ENCODE measurements around the gene TEX13B. TPM values are rescaled to one million over a fixed set of nuclear protein-coding genes. Genes with fewer than 3 reads are reported as not detected.

The TEX13B gene
- total RNA-seq, 1 experiment from 2014 or later = not detected

- TF ChIP-seq ZNF274 (IDR thresholded peaks at IDR 0.05; ENCODE audit: low read depth, low read length) = no peak
- Histone ChIP-seq H3K9me2 (ENCODE audit: insufficient read depth) (no peaks in the 10 kb centered on the region), H4K20me1 (ENCODE audit: insufficient read depth) (no peaks in the 10 kb centered on the region), H3K79me2 (ENCODE audit: insufficient read depth, low read length) (no peaks in the 10 kb centered on the region), H3K4me3 (replicated peaks in 1 of 2; ENCODE audit: low read depth in 1 of 2, low read length in 2 of 2) (no peak overlapping the region), H3K36me3 (ENCODE audit: control insufficient read depth in 1 of 2, insufficient read depth in 2 of 2, low read length in 2 of 2) (no peaks in the 10 kb centered on the region), H3K27me3 (ENCODE audit: insufficient read depth, low read length) (no peaks in the 10 kb centered on the region), H3K27ac (ENCODE audit: low read depth, low read length) (no peak overlapping the region), H3K4me2 (ENCODE audit: low read length) (no peak overlapping the region), H2AFZ (ENCODE audit: low read depth, low read length, poor library complexity, severe bottlenecking) (no peak overlapping the region), H3K9ac (ENCODE audit: low read length) (no peak overlapping the region), H3K4me1 (ENCODE audit: control insufficient read depth in 1 of 2, insufficient read depth in 2 of 2, low read length in 2 of 2) (peaks cover 0 to 2% of the 10 kb centered on the region in 2 experiments; a peak in 1 of 4 replicates), H3K9me3 (ENCODE audit: control insufficient read depth in 1 of 2, insufficient read depth in 1 of 2, low read depth in 1 of 2, low read length in 2 of 2) (no peaks in the 10 kb centered on the region)
- no TSS peak for BruUV-seq (replicated peaks)
- intact Hi-C loops (cut with micrococcal nuclease) = no loop called here
- POLR2A ChIA-PET = no interaction called here
- ATAC-seq = no peak
- RAD21 ChIA-PET (ENCODE audit: low non-redundant PET in 1 of 2, low total read pairs in 2 of 2, uncharacterized antibody in 2 of 2, unreplicated experiment in 2 of 2) = no interaction called here
- CTCF ChIA-PET = no interaction called here
- no peak for DNase-seq (ENCODE audit: low read depth, low spot score)
Measured at GRCh38 chrX:107996124-107996523, 14.0 kb upstream of the TEX13B start.

DNA sequence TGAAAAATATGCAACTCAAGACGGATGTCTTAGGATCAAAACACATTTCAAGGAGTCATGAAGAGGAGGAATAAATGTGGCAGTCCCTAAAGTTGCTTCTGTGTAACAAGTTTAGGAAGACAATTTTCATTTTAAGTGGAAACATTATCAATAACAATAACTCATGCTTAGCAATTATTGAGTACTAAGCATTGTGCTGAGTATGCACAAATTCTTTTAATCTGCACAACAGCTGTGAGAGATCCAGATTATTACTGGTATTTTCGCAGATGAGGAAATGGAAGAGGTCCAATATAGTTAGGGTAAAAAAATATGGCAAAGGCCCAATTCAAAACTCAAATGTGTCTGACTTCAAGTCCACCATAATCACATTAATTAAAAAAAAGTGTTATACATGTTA, 2.9 kb upstream of the TEX13B start:
- H3K79me2 ChIP-seq (ENCODE audit: insufficient read depth, low read length) = no peaks in the 10 kb centered on the region
- intact Hi-C loops (cut with micrococcal nuclease) = no loop called here
- H3K36me3 ChIP-seq (ENCODE audit: control insufficient read depth in 1 of 2, insufficient read depth in 2 of 2, low read length in 2 of 2) = no peaks in the 10 kb centered on the region
- H3K9ac ChIP-seq (ENCODE audit: low read length) = no peak overlapping the region
- ChIA-PET POLR2A (no interaction called here), RAD21 (ENCODE audit: low non-redundant PET in 1 of 2, low total read pairs in 2 of 2, uncharacterized antibody in 2 of 2, unreplicated experiment in 2 of 2) (no interaction called here), CTCF (no interaction called here)
- TF ChIP-seq CBX3 (IDR thresholded peaks at IDR 0.05; ENCODE audit: low read depth) (no peak), RAD21 (IDR thresholded peaks at IDR 0.05; ENCODE audit: low read depth) (no peak)
- TF ChIP-seq, protein P1, sequence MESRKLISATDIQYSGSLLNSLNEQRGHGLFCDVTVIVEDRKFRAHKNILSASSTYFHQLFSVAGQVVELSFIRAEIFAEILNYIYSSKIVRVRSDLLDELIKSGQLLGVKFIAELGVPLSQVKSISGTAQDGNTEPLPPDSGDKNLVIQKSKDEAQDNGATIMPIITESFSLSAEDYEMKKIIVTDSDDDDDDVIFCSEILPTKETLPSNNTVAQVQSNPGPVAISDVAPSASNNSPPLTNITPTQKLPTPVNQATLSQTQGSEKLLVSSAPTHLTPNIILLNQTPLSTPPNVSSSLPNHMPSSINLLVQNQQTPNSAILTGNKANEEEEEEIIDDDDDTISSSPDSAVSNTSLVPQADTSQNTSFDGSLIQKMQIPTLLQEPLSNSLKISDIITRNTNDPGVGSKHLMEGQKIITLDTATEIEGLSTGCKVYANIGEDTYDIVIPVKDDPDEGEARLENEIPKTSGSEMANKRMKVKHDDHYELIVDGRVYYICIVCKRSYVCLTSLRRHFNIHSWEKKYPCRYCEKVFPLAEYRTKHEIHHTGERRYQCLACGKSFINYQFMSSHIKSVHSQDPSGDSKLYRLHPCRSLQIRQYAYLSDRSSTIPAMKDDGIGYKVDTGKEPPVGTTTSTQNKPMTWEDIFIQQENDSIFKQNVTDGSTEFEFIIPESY (IDR thresholded peaks at IDR 0.05; ENCODE audit: extremely low read depth, insufficient replicate concordance, low read length) = no peak
- H3K27ac ChIP-seq (ENCODE audit: low read depth, low read length) = no peak overlapping the region
- H3K4me1 ChIP-seq (ENCODE audit: control insufficient read depth in 1 of 2, insufficient read depth in 2 of 2, low read length in 2 of 2) = no peaks in the 10 kb centered on the region
- H3K4me2 ChIP-seq (ENCODE audit: low read length) = no peak overlapping the region
- no peak overlapping the region for H2AFZ ChIP-seq (ENCODE audit: low read depth, low read length, poor library complexity, severe bottlenecking)
- H3K9me2 ChIP-seq (ENCODE audit: insufficient read depth) = no peaks in the 10 kb centered on the region
- ATAC-seq (no peak), DNase-seq (ENCODE audit: low read depth, low spot score) (no peak)
- no peaks in the 10 kb centered on the region for H4K20me1 ChIP-seq (ENCODE audit: insufficient read depth)
- H3K9me3 ChIP-seq (ENCODE audit: control insufficient read depth in 1 of 2, insufficient read depth in 1 of 2, low read depth in 1 of 2, low read length in 2 of 2) = no peaks in the 10 kb centered on the region
- H3K27me3 ChIP-seq (ENCODE audit: insufficient read depth, low read length) = no peaks in the 10 kb centered on the region
- no peak overlapping the region for H3K4me3 ChIP-seq (replicated peaks in 1 of 2; ENCODE audit: low read depth in 1 of 2, low read length in 2 of 2)
- no TSS peak for BruUV-seq (replicated peaks)
